Muscle layer of colon (tissue), 2 donors: ENCODE results near the gene LKAAEAR1.
"Not testable (repeated sequence)": the region's sequence is repeated elsewhere in the genome, so short reads cannot be mapped to it uniquely, and the experiment has no call there.

Experiments used
- H3K27ac ChIP-seq: one replicate; pipeline ENCODE4 v1.7.0; 2013; ENCODE audit warnings: low read depth, mild to moderate bottlenecking, low read length, moderate library complexity
- H3K27me3 ChIP-seq, 2 donors: one replicate each; pipeline ENCODE4 v1.7.0; 2013; ENCODE audit warnings: low read length in 2 of 2, mild to moderate bottlenecking in 2 of 2; ENCODE audit not compliant: insufficient read depth in 2 of 2, control insufficient read depth in 1 of 2
- H3K36me3 ChIP-seq: one replicate; pipeline ENCODE4 v1.7.0; 2013; ENCODE audit warnings: mild to moderate bottlenecking, low read length; ENCODE audit not compliant: insufficient read depth
- H3K4me1 ChIP-seq: one replicate; pipeline ENCODE4 v1.7.0; 2013; ENCODE audit warnings: mild to moderate bottlenecking, low read length; ENCODE audit not compliant: insufficient read depth
- H3K4me3 ChIP-seq, 2 donors: one replicate each; pipeline ENCODE4 v1.7.0; 2013; ENCODE audit warnings: low read length in 2 of 2, low read depth in 1 of 2, mild to moderate bottlenecking in 1 of 2, moderate library complexity in 1 of 2
- H3K9ac ChIP-seq: one replicate; pipeline ENCODE4 v1.7.0; 2013; ENCODE audit warnings: low read length
- H3K9me3 ChIP-seq: one replicate; pipeline ENCODE4 v1.7.0; 2013; ENCODE audit warnings: mild to moderate bottlenecking, low read length
- donor health status: abdominal sarcoma.
- donor health status: Adenocarcinoma of cecum.

Gene LKAAEAR1, protein sequence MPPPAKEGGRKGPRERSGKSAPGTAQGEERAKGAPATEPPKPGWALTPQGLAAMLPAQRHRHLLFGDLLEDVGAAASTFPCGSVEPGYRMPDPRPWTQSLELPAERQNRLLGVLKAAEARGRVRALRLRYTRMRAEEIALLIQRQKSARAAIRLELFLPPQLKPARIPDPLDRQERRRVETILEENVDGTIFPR

DNA sequence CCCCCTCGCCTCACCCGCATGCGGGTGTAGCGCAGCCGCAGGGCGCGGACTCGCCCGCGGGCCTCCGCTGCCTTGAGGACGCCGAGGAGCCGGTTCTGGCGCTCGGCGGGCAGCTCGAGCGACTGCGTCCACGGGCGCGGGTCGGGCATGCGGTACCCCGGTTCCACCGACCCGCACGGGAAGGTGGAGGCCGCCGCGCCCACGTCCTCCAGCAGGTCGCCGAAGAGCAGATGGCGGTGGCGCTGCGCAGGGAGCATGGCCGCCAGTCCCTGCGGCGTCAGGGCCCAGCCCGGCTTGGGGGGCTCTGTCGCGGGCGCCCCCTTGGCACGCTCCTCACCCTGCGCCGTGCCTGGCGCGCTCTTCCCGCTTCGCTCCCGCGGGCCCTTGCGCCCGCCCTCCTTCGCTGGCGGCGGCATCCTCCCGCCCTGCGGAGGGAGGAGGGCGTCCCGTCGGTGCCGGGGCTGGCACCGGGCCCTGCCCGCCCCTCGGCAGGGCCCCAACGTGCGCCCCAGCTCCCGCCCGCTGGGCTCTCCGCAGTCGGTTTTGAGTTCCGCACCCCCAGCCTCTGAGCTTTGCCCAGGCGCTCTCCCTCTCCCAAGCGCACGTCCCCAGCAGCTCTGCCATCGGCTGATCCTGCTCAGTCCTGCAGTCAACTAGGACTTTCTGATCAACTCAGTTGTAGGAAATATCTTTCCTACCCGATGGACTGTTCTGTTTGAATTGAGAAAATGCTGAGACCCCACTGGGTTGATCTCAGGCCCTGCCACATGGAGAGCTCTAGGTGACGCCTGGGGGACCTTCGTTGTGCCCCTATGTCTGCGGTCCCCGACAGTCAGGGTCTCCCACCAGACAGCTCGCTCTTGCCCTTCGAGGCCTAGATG lies at the start of gene LKAAEAR1:
Gene LKAAEAR1 (minus strand): TSS at position 595 of the 881 bp plus-strand sequence. CDS start 179 bp downstream, at position 416.
- Histone ChIP-seq H3K36me3 (no peaks in the 10 kb centered on the region), H3K27ac (no peak within 1 kb of the TSS), H3K9ac (no peak within 1 kb of the TSS), H3K9me3 (no peaks in the 10 kb centered on the region), H3K27me3 (peaks cover 14 to 41% of the 10 kb centered on the region in 2 donors), H3K4me3 (peak within 1 kb of the TSS in 1 of 2 donors; percentile 31), H3K4me1 (peaks cover 9% of the 10 kb centered on the region)

DNA sequence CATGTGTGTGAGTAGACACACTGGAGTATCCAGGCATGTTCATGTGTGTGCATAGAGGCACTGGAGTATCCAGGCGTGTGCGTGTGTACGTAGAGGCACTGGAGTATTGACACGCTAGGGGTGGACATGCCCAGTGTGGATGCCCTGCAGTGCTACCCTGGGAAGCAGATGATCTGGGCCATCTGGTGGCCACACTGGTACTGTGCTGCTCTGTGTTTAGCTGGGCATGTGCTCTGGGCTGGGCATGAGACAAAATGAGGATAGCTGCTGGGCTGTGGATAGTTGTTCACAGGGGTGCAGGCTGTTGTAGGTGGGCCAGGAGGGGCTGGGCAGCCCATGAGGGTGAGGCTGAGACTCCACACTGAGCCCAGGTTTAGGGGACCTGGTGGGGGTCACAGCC lies 47.2 kb upstream of the LKAAEAR1 start:
- no peak overlapping the region for H3K9ac ChIP-seq
- H3K9me3 ChIP-seq: no peaks in the 10 kb centered on the region
- no peaks in the 10 kb centered on the region for H3K4me1 ChIP-seq
- H3K27me3 ChIP-seq: peaks cover 0 to 4% of the 10 kb centered on the region in 2 donors
- H3K4me3 ChIP-seq: no peak overlapping the region
- no peak overlapping the region for H3K27ac ChIP-seq
- no peaks in the 10 kb centered on the region for H3K36me3 ChIP-seq

DNA sequence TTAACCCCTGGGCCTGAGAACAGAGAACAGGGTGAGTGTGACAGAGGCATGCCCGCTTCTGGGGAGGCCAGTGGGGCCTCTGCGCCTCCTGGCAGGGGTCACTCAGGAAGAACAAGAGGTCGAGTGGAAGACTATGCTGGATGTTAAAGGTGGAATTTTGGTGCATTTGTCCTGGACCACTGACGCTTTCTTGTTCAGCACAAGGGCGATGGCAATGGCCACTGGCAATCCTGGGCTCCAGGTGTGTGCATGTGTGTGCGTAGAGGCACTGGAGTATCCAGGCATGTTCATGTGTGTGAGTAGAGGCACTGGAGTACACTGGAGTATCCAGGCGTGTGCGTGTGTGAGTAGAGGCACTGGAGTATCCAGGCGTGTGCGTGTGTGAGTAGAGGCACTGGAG lies 46.7 kb upstream of the LKAAEAR1 start:
- no peaks in the 10 kb centered on the region for H3K9me3 ChIP-seq
- H3K4me1 ChIP-seq: no peaks in the 10 kb centered on the region
- no peak overlapping the region for H3K27ac ChIP-seq
- no peaks in the 10 kb centered on the region for H3K36me3 ChIP-seq
- H3K4me3 ChIP-seq: no peak overlapping the region
- peaks cover 0 to 4% of the 10 kb centered on the region in 2 donors for H3K27me3 ChIP-seq
- no peak overlapping the region for H3K9ac ChIP-seq

DNA sequence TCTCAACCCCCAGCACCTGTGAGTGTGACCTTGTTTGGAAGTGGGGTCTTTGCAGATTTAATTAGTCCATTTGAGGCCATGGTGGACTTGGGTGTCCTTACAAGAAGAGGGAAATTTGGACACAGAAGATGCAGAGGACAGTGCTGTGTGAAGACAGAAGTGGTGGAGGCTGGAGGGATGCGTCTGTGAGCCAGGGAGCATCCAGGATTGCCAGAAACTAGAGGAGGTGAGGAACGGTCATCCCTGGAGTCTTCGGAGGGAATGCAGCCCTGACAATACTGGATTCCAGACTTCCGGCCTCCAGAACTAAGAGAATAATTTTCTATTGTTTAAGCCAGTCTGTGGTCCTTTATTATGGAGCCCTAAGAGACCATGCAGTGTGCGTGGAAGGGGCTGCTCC lies 46.1 kb upstream of the LKAAEAR1 start:
- Histone ChIP-seq H3K4me3 (no peak overlapping the region), H3K27me3 (peaks cover 0 to 4% of the 10 kb centered on the region in 2 donors), H3K27ac (no peak overlapping the region), H3K9me3 (no peaks in the 10 kb centered on the region), H3K4me1 (no peaks in the 10 kb centered on the region), H3K36me3 (no peaks in the 10 kb centered on the region), H3K9ac (no peak overlapping the region)

DNA sequence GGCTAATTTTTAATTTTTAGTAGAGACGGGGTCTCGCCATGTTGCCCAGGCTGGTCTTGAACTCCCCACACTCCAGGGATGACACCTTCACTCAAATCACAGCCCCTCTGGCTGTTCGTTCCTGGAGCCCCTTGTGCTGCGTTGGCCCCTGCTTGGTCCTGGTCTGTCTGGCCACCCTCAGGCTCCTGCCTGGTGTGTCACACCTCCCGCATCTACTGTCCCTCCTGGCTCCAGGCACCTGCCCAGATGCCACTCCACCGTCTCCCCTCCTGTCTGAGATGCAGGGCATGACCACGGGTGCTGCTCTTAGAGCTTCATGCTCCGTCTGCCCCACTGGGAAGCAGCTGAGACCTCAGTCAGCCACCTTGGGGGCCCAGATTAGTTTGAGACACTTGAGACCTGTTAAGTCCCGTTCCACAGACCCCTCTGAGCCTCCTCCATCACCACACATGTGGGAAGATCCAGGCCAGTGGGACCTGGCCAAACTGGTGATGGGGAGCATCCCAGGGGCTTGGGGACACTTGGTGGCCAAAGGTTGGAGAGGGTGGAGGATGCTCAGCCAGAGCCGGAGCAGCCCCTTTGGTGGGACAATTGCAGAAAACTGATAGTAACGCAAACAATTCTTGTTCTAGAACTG lies 45.1 kb upstream of the LKAAEAR1 start:
- H3K27ac ChIP-seq: no peak overlapping the region
- no peak overlapping the region for H3K4me3 ChIP-seq
- H3K9ac ChIP-seq: no peak overlapping the region

DNA sequence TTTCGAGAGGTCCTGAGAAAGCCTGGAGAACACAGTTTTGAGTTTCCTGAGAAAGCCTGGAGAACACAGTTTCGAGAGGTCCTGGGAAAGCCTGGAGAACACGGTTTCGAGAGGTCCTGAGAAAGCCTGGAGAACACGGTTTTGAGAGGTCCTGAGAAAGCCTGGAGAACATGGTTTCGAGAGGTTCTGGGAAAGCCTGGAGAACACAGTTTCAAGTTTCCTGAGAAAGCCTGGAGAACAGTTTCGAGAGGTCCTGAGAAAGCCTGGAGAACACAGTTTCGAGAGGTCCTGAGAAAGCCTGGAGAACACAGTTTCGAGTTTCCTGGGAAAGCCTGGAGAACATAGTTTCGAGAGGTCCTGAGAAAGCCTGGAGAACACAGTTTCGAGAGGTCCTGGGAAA lies 39.3 kb upstream of the LKAAEAR1 start:
- not testable (repeated sequence) for H3K36me3 ChIP-seq, H3K9ac ChIP-seq, H3K27ac ChIP-seq, H3K4me3 ChIP-seq, H3K4me1 ChIP-seq, H3K9me3 ChIP-seq
- peaks cover 0 to 17% of the 10 kb centered on the region in 2 donors for H3K27me3 ChIP-seq

More for the DNA sequence above, 45.1 kb upstream of the LKAAEAR1 start:
- Histone ChIP-seq H3K36me3 (no peaks in the 10 kb centered on the region), H3K9me3 (no peaks in the 10 kb centered on the region), H3K4me1 (no peaks in the 10 kb centered on the region), H3K27me3 (peaks cover 0 to 4% of the 10 kb centered on the region in 2 donors)

DNA sequence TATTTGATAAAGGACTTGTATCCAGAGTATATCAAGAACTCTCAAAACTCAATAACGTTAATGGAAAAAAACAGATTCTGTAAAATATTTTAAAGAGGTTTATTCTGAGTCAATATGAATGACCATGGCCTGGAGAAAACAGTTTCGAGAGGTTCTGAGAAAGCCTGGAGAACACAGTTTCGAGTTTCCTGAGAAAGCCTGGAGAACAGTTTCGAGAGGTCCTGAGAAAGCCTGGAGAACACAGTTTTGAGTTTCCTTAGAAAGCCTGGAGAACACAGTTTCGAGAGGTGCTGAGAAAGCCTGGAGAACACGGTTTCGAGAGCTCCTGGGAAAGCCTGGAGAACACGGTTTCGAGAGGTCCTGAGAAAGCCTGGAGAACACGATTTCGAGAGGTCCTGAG lies 38.7 kb upstream of the LKAAEAR1 start:
- H3K9me3 ChIP-seq, H3K9ac ChIP-seq, H3K27ac ChIP-seq, H3K36me3 ChIP-seq, H3K4me1 ChIP-seq, H3K4me3 ChIP-seq: not testable (repeated sequence)
- peaks cover 0 to 17% of the 10 kb centered on the region in 2 donors for H3K27me3 ChIP-seq

DNA sequence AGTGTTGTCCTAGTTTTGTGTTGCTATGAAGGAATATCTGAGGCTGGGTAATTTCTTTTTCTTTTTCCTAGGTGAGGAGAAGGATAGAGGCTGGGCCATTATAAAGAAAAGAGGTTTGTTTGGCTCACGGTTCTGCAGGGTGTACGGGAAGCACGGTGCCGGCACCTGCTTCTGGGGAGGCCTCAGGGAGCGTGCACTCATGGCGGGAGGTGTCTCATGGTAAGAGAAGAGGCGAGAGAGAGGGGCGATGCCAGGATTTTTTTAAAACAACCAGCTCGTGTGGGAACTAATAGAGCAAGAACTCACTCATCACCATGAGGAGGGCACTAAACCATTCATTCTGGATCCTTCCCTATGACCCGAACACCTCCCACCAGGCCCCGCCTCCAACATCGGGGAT lies 37.4 kb upstream of the LKAAEAR1 start:
- Histone ChIP-seq H3K27ac (no peak overlapping the region), H3K4me3 (no peak overlapping the region), H3K27me3 (peaks cover 0 to 17% of the 10 kb centered on the region in 2 donors), H3K4me1 (no peaks in the 10 kb centered on the region), H3K36me3 (no peaks in the 10 kb centered on the region), H3K9ac (no peak overlapping the region), H3K9me3 (no peaks in the 10 kb centered on the region)

DNA sequence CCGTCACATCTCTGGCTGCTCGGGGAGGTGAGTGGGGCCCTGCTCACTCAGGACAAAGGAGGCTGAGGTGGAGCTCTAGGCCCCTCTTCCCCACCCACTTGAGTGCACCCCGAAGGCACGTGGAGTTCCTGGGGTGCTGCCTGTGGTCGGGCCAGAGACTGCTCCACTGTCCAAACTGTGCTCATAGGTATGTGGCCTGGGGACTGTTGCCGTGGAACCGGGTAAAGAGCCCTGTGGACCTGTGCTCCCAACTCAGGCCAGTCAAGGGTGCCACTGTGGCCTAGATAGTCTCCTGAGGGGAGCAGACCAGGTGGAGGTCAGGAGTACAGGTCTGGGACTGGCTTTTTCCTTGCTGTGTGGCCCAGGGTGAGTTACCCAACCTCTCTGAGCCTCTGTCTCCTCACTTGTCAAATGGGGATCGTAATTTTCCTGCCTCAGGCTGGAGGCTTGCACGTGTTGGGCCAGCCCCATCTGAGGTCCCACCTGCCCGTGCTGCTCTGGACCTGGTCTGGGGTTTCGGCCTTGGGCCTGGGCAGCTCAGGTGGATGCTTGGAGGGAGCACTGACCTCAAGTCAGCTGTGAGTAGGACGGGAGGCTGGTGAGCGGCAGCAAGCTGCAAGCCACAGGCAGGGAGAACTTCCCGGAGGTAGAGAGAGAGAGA lies 35.6 kb upstream of the LKAAEAR1 start:
- Histone ChIP-seq H3K27me3 (peaks cover 0 to 17% of the 10 kb centered on the region in 2 donors), H3K27ac (no peak overlapping the region), H3K4me1 (no peaks in the 10 kb centered on the region), H3K9ac (no peak overlapping the region), H3K9me3 (no peaks in the 10 kb centered on the region), H3K4me3 (peak overlapping the region in 1 of 2 donors; percentile 47), H3K36me3 (no peaks in the 10 kb centered on the region)

DNA sequence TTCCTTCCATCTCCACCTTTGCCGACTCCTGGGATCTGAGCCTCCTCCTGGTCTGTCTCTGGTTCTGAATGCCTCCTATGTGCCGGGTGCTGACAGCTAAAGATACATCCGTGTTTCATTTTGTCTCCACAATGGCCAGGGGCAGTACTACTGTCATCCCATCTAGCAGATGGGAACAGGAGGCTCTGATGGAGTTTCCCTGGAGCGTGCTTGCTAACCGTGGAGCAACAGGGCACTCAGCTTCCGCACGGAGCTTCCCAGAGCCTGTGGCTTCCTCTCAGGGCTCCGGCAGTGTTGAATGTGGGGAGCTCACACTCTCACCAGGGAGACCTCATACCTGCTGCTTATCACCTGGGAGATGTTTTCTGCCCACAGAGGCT lies 35.1 kb upstream of the LKAAEAR1 start:
- Histone ChIP-seq H3K4me3 (no peak overlapping the region), H3K27me3 (peaks cover 0 to 17% of the 10 kb centered on the region in 2 donors), H3K36me3 (no peaks in the 10 kb centered on the region), H3K9me3 (no peaks in the 10 kb centered on the region), H3K27ac (no peak overlapping the region), H3K4me1 (no peaks in the 10 kb centered on the region), H3K9ac (no peak overlapping the region)

DNA sequence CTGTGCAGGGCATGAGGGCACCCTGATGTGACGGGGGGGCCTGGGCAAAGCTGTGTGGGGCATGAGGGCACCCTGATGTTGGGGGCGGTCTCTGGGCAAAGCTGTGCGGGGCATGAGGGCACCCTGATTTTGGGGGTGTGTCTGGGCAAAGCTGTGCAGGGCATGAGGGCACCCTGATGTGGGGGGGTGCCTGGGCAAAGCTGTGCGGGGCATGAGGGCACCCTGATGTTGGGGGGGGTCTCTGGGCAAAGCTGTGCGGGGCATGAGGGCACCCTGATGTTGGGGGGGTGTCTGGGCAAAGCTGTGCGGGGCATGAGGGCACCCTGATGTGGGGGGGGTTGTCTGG lies 33.2 kb upstream of the LKAAEAR1 start:
- H3K27me3 ChIP-seq: peaks cover 0 to 17% of the 10 kb centered on the region in 2 donors
- H3K27ac ChIP-seq, H3K9me3 ChIP-seq, H3K36me3 ChIP-seq, H3K9ac ChIP-seq, H3K4me3 ChIP-seq, H3K4me1 ChIP-seq: not testable (repeated sequence)
